HepG2 (cell line): ENCODE results near the gene TLE2. TPM values are rescaled to one million over a fixed set of nuclear protein-coding genes. Genes with fewer than 3 reads are reported as not detected.

Experiments used
- BORCS8-MEF2B ChIP-seq: sonication (generic); formaldehyde crosslinking; IDR thresholded peaks from 2 replicates; pipeline ENCODE4 v1.8.0; 2022; ENCODE audit warnings: mild to moderate bottlenecking, missing genetic modification reagents
- CAMTA2 ChIP-seq: sonication (generic); formaldehyde crosslinking; IDR thresholded peaks from 2 replicates; pipeline ENCODE4 v1.4.0; 2020; ENCODE audit warnings: mild to moderate bottlenecking, missing genetic modification reagents, borderline replicate concordance
- ETS1 ChIP-seq: sonication (generic); formaldehyde crosslinking; IDR thresholded peaks from 2 replicates; pipeline ENCODE4 v1.4.0; 2020; ENCODE audit warnings: missing genetic modification reagents
- HNF4A ChIP-seq: sonication (generic); formaldehyde crosslinking; IDR thresholded peaks from 2 replicates; pipeline ENCODE4 v1.4.0; 2020; ENCODE audit warnings: missing genetic modification reagents
- KLF6 ChIP-seq: IDR thresholded peaks from 2 replicates; pipeline ENCODE4 v1.8.0; 2016; ENCODE audit warnings: missing biosample characterization, missing genetic modification reagents
- MAFK ChIP-seq, 2 experiments: IDR thresholded peaks in 1 of 2; conservative IDR thresholded peaks in 1 of 2; 2 replicates each; pipeline ENCODE4 v1.6.1; 2011; ENCODE audit warnings: improper control_type of control experiment in 2 of 2, low read length in 2 of 2
- NFYC ChIP-seq: IDR thresholded peaks from 2 replicates; pipeline ENCODE4 v1.6.1; 2016; ENCODE audit warnings: missing genetic modification reagents, missing compliant biosample characterization
- ONECUT2 ChIP-seq: sonication (generic); formaldehyde crosslinking; IDR thresholded peaks from 2 replicates; pipeline ENCODE4 v1.4.0; 2020; ENCODE audit warnings: missing genetic modification reagents
- RARA ChIP-seq: IDR thresholded peaks from 2 replicates; pipeline ENCODE4 v1.6.1; 2016; ENCODE audit warnings: missing genetic modification reagents, missing compliant biosample characterization
- RBM39 ChIP-seq: fragments of 200-400 bp; formaldehyde crosslinking; IDR thresholded peaks from one replicate; pipeline ENCODE4 v1.6.1; 2018; ENCODE audit warnings: antibody characterized with exemption, mild to moderate bottlenecking, low read depth, low read length; ENCODE audit not compliant: poor library complexity, severe bottlenecking
- TBX2 ChIP-seq: sonication (generic); formaldehyde crosslinking; IDR thresholded peaks from 2 replicates; pipeline ENCODE4 v1.5.0; 2020; ENCODE audit warnings: missing genetic modification reagents, mild to moderate bottlenecking, borderline replicate concordance
- ZNF563 ChIP-seq: sonication (generic); formaldehyde crosslinking; IDR thresholded peaks from 2 replicates; pipeline ENCODE4 v1.8.0; 2022; ENCODE audit warnings: mild to moderate bottlenecking, moderate library complexity, missing genetic modification reagents
- ZNF747 ChIP-seq: sonication (generic); formaldehyde crosslinking; IDR thresholded peaks from 2 replicates; pipeline ENCODE4 v1.8.1; 2023; ENCODE audit warnings: missing genetic modification reagents, mild to moderate bottlenecking, borderline replicate concordance
- ZSCAN22 ChIP-seq: sonication (generic); formaldehyde crosslinking; IDR thresholded peaks from 2 replicates; pipeline ENCODE4 v1.4.0; 2020; ENCODE audit warnings: mild to moderate bottlenecking, missing genetic modification reagents
- polyA plus RNA-seq, 8 experiments: library from polyadenylated mRNA; depleted of rRNA in 3 of 8; stranded (reverse) in 7 of 8; unstranded in 1 of 8; fragments of >200 nt; fragmentation: Illumina TruSeq in 4 of 8; extraction: Trizol in 4 of 8; gene quantifications; 2 replicates each; pipeline versions ENCODE4 v1.2.1 to v1.2.3, GENCODE V29; 2011 to 2016; ENCODE audit warnings: low read depth in 4 of 8, missing spikeins in 1 of 8, mixed read lengths in 1 of 8; ENCODE audit not compliant: insufficient read depth in 1 of 8
- total RNA-seq, 5 experiments: library from RNA; depleted of rRNA; stranded (reverse); fragments of >200 nt; fragmentation: Illumina TruSeq; extraction: Trizol; gene quantifications; 2 replicates each; pipeline ENCODE4 v1.2.3, GENCODE V29; 2016; ENCODE audit warnings: low read depth in 1 of 5
- TF ChIP-seq, protein P1 (sequence below): IDR thresholded peaks from 2 replicates; pipeline ENCODE4 v1.6.1; 2012; ENCODE audit warnings: low read length, improper control_type of control experiment
- TF ChIP-seq, protein P2 (sequence below): sonication (generic); formaldehyde crosslinking; IDR thresholded peaks from 2 replicates; pipeline ENCODE4 v1.8.0; 2022; ENCODE audit warnings: low read depth, missing genetic modification reagents
- TF ChIP-seq, protein P3 (sequence below): sonication (generic); formaldehyde crosslinking; IDR thresholded peaks from 2 replicates; pipeline ENCODE4 v1.8.1; 2023; ENCODE audit warnings: mild to moderate bottlenecking, missing genetic modification reagents
- TF ChIP-seq, protein P4 (sequence below): IDR thresholded peaks from 2 replicates; pipeline ENCODE4 v1.6.1; 2018; ENCODE audit warnings: missing genetic modification reagents

The TLE2 gene
- total and polyA plus RNA-seq, 2 of the 13 experiments (the other 11 are each of a cell fraction or from before 2014, with no cell fraction given): 0.07 to 0.81 TPM

DNA sequence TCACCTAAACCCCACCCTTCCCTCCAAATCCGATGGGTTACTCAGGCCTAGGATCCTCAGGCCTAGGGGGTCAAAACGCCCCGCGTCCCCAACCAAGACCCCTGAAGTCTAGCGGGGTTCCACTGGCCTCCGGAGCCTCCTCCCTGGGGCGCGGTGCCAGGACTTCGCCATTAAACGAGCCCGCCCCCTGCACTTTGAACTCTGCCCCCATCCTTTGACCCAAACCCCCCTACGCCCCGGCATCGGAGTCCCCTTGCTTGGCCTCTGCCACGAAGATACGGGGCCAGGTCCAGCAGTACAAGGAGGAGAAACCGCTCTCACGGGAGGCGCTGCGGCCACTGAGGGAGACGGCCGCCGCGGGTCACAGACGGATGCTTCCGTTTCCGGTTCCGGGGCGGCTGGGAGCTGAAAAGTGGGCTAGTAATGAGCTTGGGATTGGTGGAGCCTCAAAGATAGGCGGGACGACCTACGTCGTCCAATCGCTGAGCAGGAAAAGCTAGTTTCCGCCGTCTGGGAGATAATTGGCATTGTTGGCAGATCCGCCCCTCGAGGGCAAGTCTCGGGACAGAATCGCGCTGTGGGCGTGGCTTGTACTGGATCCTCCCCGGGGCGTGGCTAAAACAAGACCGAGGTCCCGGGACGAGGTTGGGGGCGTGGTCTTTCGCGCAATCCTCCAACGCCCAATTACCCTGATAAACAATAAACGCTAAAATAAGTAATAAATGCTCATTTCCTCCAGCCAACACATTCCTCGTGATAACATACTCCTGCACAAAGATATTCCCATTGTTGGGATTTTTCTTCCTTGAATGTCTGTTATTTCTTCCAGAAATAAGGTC is 78.6 kb downstream of the TLE2 start (continued):
- TF ChIP-seq, protein P1, sequence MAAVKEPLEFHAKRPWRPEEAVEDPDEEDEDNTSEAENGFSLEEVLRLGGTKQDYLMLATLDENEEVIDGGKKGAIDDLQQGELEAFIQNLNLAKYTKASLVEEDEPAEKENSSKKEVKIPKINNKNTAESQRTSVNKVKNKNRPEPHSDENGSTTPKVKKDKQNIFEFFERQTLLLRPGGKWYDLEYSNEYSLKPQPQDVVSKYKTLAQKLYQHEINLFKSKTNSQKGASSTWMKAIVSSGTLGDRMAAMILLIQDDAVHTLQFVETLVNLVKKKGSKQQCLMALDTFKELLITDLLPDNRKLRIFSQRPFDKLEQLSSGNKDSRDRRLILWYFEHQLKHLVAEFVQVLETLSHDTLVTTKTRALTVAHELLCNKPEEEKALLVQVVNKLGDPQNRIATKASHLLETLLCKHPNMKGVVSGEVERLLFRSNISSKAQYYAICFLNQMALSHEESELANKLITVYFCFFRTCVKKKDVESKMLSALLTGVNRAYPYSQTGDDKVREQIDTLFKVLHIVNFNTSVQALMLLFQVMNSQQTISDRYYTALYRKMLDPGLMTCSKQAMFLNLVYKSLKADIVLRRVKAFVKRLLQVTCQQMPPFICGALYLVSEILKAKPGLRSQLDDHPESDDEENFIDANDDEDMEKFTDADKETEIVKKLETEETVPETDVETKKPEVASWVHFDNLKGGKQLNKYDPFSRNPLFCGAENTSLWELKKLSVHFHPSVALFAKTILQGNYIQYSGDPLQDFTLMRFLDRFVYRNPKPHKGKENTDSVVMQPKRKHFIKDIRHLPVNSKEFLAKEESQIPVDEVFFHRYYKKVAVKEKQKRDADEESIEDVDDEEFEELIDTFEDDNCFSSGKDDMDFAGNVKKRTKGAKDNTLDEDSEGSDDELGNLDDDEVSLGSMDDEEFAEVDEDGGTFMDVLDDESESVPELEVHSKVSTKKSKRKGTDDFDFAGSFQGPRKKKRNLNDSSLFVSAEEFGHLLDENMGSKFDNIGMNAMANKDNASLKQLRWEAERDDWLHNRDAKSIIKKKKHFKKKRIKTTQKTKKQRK: no peak; the same call in 1 of the 2 replicates
- TF ChIP-seq ONECUT2 (0 out of 2 replicates have a peak, but pooled peaks have one; percentile 17), TBX2 (CRISPR knock-in tag) (peak; percentile 72; the same call in 1 of the 2 replicates), KLF6 (CRISPR knock-in tag) (peak; percentile 40; the same call in 1 of the 2 replicates), ZSCAN22 (CRISPR knock-in tag) (no peak), RARA (CRISPR knock-in tag) (peak; percentile 42), BORCS8-MEF2B (CRISPR knock-in tag) (peak; percentile 76), CAMTA2 (CRISPR knock-in tag) (peak; percentile 67; the same call in 1 of the 2 replicates), RBM39 (peak; percentile 53), HNF4A (CRISPR knock-in tag) (peak; percentile 73), ETS1 (CRISPR knock-in tag) (no peak), MAFK (conservative IDR thresholded peaks at IDR 0.05 in 1 of 2, IDR thresholded peaks at IDR 0.05 in 1 of 2; ENCODE audit: low read length in 2 of 2) (no peak), NFYC (CRISPR knock-in tag) (peak; percentile 92), ZNF747 (CRISPR knock-in tag) (peak; percentile 28; the same call in 1 of the 2 replicates), ZNF563 (peak; percentile 62; the same call in 1 of the 2 replicates)
- TF ChIP-seq, protein P2, sequence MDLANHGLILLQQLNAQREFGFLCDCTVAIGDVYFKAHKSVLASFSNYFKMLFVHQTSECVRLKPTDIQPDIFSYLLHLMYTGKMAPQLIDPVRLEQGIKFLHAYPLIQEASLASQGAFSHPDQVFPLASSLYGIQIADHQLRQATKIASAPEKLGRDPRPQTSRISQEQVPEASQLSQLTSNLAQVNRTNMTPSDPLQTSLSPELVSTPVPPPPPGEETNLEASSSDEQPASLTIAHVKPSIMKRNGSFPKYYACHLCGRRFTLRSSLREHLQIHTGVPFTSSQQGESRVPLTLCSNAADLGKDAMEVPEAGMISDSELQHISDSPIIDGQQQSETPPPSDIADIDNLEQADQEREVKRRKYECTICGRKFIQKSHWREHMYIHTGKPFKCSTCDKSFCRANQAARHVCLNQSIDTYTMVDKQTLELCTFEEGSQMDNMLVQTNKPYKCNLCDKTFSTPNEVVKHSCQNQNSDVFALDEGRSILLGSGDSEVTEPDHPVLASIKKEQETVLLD: peak; percentile 84
- TF ChIP-seq, protein P3, sequence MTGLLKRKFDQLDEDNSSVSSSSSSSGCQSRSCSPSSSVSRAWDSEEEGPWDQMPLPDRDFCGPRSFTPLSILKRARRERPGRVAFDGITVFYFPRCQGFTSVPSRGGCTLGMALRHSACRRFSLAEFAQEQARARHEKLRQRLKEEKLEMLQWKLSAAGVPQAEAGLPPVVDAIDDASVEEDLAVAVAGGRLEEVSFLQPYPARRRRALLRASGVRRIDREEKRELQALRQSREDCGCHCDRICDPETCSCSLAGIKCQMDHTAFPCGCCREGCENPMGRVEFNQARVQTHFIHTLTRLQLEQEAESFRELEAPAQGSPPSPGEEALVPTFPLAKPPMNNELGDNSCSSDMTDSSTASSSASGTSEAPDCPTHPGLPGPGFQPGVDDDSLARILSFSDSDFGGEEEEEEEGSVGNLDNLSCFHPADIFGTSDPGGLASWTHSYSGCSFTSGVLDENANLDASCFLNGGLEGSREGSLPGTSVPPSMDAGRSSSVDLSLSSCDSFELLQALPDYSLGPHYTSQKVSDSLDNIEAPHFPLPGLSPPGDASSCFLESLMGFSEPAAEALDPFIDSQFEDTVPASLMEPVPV (CRISPR knock-in tag): no peak; the same call in 1 of the 2 replicates
- TF ChIP-seq, protein P4, sequence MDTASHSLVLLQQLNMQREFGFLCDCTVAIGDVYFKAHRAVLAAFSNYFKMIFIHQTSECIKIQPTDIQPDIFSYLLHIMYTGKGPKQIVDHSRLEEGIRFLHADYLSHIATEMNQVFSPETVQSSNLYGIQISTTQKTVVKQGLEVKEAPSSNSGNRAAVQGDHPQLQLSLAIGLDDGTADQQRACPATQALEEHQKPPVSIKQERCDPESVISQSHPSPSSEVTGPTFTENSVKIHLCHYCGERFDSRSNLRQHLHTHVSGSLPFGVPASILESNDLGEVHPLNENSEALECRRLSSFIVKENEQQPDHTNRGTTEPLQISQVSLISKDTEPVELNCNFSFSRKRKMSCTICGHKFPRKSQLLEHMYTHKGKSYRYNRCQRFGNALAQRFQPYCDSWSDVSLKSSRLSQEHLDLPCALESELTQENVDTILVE (CRISPR knock-in tag): peak; percentile 95
